ENCODE data around the gene RCAN2.

Gene RCAN2

GRCh38 chr6:46491201-46491627, at the start of gene RCAN2:
Gene RCAN2 (minus strand): TSS chr6:46491449.
- in situ Hi-C loops (cut with MboI; ENCODE audit: low sequenced_read_pairs): no loop called here

- in situ Hi-C loops (cut with MboI; ENCODE audit: low sequenced_read_pairs): no loop called here
These were observed 48.6 kb upstream of the RCAN2 start for GRCh38 chr6:46539866-46540265.

- in situ Hi-C loops (cut with MboI; ENCODE audit: low sequenced_read_pairs): no loop called here
These were observed 47.7 kb upstream of the RCAN2 start for GRCh38 chr6:46538800-46539480.

GRCh38 chr6:46530896-46531295, 39.6 kb upstream of the RCAN2 start:
- in situ Hi-C loops (cut with MboI; ENCODE audit: low sequenced_read_pairs): no loop called here

- in situ Hi-C loops (cut with MboI; ENCODE audit: low sequenced_read_pairs): no loop called here
These were observed 37.9 kb upstream of the RCAN2 start for GRCh38 chr6:46528961-46529750.

GRCh38 chr6:46526607-46527006, 35.4 kb upstream of the RCAN2 start:
- in situ Hi-C loops (cut with MboI; ENCODE audit: low sequenced_read_pairs): no loop called here

GRCh38 chr6:46525583-46525982, 34.3 kb upstream of the RCAN2 start:
- in situ Hi-C loops (cut with MboI; ENCODE audit: low sequenced_read_pairs): no loop called here

- in situ Hi-C loops (cut with MboI; ENCODE audit: low sequenced_read_pairs): no loop called here
These were observed 30.3 kb upstream of the RCAN2 start for GRCh38 chr6:46521464-46521971.

- in situ Hi-C loops (cut with MboI; ENCODE audit: low sequenced_read_pairs): no loop called here
These were observed 26.0 kb upstream of the RCAN2 start for GRCh38 chr6:46517202-46517601.

GRCh38 chr6:46513533-46513932, 22.3 kb upstream of the RCAN2 start:
- in situ Hi-C loops (cut with MboI; ENCODE audit: low sequenced_read_pairs): no loop called here

GRCh38 chr6:46511320-46511719, 20.1 kb upstream of the RCAN2 start:
- in situ Hi-C loops (cut with MboI; ENCODE audit: low sequenced_read_pairs): no loop called here

GRCh38 chr6:46510651-46511050, 19.4 kb upstream of the RCAN2 start:
- in situ Hi-C loops (cut with MboI; ENCODE audit: low sequenced_read_pairs): no loop called here

GRCh38 chr6:46509981-46510510, 18.8 kb upstream of the RCAN2 start:
- in situ Hi-C loops (cut with MboI; ENCODE audit: low sequenced_read_pairs): no loop called here

- in situ Hi-C loops (cut with MboI; ENCODE audit: low sequenced_read_pairs): no loop called here
These were observed 17.8 kb upstream of the RCAN2 start for GRCh38 chr6:46509063-46509462.

- in situ Hi-C loops (cut with MboI; ENCODE audit: low sequenced_read_pairs): no loop called here
These were observed 16.2 kb upstream of the RCAN2 start for GRCh38 chr6:46507426-46507825.

GRCh38 chr6:46505693-46506512, 14.7 kb upstream of the RCAN2 start:
- in situ Hi-C loops (cut with MboI; ENCODE audit: low sequenced_read_pairs): no loop called here

GRCh38 chr6:46504242-46504641, 13.0 kb upstream of the RCAN2 start:
- in situ Hi-C loops (cut with MboI; ENCODE audit: low sequenced_read_pairs): no loop called here

- in situ Hi-C loops (cut with MboI; ENCODE audit: low sequenced_read_pairs): no loop called here
These were observed 11.4 kb upstream of the RCAN2 start for GRCh38 chr6:46502486-46503119.

GRCh38 chr6:46501136-46502089, 10.2 kb upstream of the RCAN2 start:
- in situ Hi-C loops (cut with MboI; ENCODE audit: low sequenced_read_pairs): no loop called here
